GM20000 (cell line): Measurements from ENCODE around the gene SMIM35.
"Not testable (repeated sequence)": the region's sequence is repeated elsewhere in the genome, so short reads cannot be mapped to it uniquely, and the experiment has no call there.

Experiments
- DNase-seq: peaks from one replicate; pipeline ENCODE4 v3.0.0; 2012; ENCODE audit warnings: low spot score
- TF ChIP-seq, protein P1 (sequence below): IDR thresholded peaks from 2 replicates; pipeline ENCODE4 v1.5.1; 2012; ENCODE audit warnings: mild to moderate bottlenecking, control low read depth; ENCODE audit errors: extremely low read depth, missing control alignments

Gene SMIM35

DNA sequence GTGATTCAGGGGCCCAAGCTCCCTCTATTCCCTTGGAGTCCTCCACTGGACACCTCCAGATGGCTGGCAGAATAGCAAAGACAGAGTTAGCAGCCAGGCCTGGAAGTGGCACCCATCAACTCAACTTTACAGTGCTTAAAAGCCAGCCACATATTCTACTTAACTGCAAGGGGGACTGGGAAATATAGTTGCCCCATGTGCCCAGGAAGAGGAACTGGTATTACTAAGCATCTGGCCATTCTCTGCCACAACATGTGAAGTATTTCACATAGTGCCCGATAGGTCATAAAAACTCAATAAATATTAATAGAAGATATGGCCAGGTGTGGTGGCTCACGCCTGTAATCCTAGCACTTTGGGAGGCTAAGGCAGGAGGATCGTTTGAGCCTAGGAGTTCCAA lies 106.0 kb downstream of the SMIM35 start:
- no peak for DNase-seq
- TF ChIP-seq, protein P1, sequence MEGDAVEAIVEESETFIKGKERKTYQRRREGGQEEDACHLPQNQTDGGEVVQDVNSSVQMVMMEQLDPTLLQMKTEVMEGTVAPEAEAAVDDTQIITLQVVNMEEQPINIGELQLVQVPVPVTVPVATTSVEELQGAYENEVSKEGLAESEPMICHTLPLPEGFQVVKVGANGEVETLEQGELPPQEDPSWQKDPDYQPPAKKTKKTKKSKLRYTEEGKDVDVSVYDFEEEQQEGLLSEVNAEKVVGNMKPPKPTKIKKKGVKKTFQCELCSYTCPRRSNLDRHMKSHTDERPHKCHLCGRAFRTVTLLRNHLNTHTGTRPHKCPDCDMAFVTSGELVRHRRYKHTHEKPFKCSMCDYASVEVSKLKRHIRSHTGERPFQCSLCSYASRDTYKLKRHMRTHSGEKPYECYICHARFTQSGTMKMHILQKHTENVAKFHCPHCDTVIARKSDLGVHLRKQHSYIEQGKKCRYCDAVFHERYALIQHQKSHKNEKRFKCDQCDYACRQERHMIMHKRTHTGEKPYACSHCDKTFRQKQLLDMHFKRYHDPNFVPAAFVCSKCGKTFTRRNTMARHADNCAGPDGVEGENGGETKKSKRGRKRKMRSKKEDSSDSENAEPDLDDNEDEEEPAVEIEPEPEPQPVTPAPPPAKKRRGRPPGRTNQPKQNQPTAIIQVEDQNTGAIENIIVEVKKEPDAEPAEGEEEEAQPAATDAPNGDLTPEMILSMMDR = no peak

DNA sequence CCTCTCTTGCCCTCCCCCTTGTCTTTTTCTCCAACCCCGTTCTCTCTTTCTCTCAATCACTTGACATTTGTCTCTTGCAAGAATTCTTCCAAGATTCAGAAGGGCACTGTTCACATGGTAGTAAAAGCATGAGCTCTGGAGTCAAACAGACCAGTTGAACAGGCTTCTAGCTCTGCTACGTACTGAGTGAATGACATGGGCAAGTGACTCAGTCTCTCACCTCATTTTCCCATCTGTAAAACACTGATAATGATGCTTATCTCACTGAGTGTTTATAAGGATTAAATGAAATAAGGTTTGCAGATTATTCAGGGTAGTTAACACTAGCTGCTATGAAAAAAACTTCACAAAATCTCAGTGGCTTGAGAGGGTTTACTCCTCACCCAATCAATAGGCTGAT lies 106.5 kb downstream of the SMIM35 start:
- TF ChIP-seq, protein P1 = no peak
- DNase-seq = no peak

DNA sequence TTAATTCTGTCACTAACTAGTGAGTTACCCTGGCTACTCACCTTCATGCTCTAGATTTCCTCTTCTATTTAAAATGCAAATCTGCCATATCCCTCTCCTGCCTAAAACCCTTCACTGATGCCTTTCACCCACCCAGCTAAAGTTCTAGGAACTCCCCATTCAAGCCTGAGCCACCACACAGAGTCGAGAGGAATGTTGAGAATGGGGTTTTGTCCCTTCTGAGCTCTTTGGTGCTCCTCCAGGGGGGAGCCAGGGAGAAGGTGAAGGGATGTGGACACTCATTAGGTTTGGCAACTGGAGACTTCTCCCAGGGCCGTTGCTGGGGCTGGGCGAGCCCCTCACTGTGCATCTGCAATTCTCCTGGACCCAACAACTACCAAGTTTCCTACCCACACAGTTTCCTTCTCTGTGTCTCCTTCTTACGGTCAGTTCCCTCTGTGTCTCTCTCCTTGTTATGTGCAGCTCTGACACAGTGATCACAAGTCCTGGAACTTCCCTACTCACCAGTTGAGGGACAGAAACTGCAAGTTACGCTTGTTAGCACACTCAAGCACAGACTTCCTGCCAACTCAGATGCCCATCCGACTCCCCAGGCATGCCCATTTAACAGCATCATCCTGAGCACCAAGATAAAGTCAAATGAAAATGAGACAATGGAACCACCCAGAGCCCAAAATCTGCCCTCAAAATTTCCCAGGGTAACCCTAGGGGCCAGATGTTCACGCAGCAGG lies 107.1 kb downstream of the SMIM35 start:
- peak; percentile 57 for DNase-seq

DNA sequence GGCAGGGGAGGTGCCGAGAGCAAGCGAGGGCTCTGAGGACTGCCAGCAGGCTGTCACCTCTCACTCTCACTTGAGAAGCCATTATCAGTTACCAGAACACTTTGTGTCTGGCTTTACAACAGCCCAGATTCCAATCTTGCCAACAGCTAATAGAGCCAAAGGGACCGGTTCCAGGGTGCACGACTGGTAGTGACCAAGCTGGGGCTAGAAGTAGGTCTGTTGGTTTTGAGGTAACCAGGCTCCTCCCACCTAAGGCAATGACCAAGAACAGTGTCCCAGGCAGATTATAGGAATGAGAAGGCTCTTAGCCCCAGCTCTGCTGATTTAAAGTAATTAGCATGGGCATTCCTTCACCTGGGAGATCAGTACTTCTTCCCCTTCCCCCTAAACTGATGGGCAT lies 107.8 kb downstream of the SMIM35 start:
- peak; percentile 23 for DNase-seq
- TF ChIP-seq, protein P1 = no peak

More for the DNA sequence above, 107.1 kb downstream of the SMIM35 start:
- TF ChIP-seq, protein P1 = no peak

DNA sequence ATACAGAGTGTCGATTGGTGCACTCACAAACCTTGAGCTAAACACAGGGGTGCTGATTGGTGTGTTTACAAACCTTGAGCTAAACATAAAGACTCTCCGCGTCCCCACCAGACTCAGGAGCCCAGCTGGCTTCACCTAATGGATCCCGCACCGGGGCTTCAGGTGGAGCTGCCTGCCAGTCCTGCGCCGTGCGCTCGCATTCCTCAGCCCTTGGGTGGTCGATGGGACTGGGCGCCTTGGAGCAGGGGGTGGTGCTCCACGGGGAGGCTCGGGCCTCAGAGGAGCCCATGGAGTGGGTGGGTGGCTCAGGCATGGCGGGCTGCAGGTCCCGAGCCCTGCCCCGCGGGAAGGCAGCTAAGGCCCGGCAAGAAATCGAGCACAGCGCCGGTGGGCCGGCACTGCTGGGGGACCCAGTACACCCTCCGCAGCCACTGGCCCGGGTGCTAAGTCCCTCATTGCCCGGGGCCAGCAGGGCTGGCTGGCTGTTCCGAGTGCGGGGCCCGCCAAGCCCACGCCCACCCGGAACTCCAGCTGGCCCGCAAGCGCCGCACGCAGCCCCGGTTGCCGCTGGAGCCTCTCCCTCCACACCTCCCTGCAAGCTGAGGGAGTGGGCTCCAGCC lies 108.4 kb downstream of the SMIM35 start:
- not testable (repeated sequence) for DNase-seq

DNA sequence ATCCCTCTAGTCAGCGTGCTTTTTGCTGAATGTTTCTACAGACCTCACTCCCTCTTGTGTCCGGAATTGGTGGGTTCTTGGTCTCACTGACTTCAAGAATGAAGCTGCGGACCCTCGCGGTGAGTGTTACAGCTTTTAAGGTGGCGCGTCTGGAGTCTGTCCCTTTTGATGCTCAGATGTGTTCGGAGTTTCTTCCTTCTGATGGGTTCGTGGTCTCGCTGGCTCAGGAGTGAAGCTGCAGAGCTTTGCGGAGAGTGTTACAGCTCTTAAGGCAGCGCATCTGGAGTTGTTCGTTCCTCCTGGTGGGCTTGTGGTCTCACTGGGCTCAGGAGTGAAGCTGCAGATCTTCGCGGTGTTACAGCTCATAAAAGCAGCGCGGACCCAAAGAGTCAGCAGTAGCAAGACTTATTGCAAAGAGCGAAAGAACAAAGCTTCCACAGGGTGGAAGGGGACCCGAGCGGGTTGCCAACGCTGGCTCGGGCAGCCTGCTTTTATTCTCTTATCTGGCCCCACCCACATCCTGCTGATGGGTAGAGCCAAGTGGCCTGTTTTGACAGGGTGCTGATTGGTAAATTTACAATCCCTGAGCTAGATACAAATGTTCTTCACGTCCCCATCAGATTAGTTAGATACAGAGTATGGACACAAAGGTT lies 109.0 kb downstream of the SMIM35 start:
- not testable (repeated sequence) for DNase-seq

DNA sequence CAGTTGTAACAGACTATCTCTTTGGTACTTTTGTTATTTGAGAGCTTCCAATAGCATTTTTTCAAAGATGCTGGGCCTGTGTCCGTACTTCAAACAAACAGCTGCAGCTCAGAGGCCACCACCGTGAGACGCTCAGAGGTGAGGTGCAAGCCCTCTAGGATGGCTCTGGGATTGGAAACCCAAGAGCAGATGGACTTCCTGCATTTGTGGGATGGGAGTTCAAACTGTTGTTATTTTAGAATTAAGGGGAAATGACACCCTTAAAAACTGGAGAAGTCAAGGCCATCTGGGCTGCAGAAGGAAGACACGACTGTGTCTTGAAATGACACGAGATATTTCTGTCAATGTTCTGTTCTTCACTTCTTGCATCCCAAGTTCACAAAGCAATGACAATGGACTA lies 109.7 kb downstream of the SMIM35 start:
- no peak for DNase-seq
- TF ChIP-seq, protein P1 = no peak

DNA sequence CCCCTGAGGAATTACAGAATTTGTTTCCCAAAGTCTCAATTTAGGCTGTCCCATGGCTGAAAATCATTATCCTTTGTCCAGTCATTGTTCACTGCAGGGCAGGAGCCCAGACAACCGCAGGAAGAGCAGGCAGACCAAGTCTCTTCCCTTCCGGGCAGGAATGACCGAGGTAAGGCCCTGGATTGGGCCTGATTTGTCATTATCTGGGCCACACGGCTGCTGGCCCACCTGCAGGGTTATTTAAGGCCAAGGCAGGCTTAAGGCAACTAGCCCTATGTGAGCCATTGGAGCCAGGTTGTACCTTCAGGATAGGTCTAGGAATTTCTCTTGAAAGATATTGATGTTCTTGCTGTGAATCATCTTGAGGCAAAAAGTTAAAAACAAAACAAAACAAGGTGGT lies 110.3 kb downstream of the SMIM35 start:
- TF ChIP-seq, protein P1 = no peak

More for the DNA sequence above, 110.3 kb downstream of the SMIM35 start:
- DNase-seq = no peak
